Measurements from ENCODE around the gene NSF.
"Not testable (repeated sequence)": the region's sequence is repeated elsewhere in the genome, so short reads cannot be mapped to it uniquely, and the experiment has no call there.

NSF gene

GRCh38 chr17:46627452-46627851, 37.0 kb downstream of the NSF start:
- DNase-seq; intact Hi-C loops (cut with DNase I): not testable (repeated sequence)

- intact Hi-C loops (cut with DNase I); DNase-seq: not testable (repeated sequence)
These were observed 38.4 kb downstream of the NSF start for GRCh38 chr17:46628753-46629436.

- intact Hi-C loops (cut with DNase I); DNase-seq: not testable (repeated sequence)
These were observed 41.7 kb downstream of the NSF start for GRCh38 chr17:46632146-46632545.

- intact Hi-C loops (cut with DNase I); DNase-seq: not testable (repeated sequence)
These were observed 44.4 kb downstream of the NSF start for GRCh38 chr17:46634844-46635243.

- DNase-seq; intact Hi-C loops (cut with DNase I): not testable (repeated sequence)
These were observed 51.6 kb downstream of the NSF start for GRCh38 chr17:46641861-46642656.

- intact Hi-C loops (cut with DNase I); DNase-seq: not testable (repeated sequence)
These were observed 56.8 kb downstream of the NSF start for GRCh38 chr17:46647251-46647650.

- not testable (repeated sequence) for DNase-seq
These were observed 57.3 kb downstream of the NSF start for GRCh38 chr17:46647688-46648278.

GRCh38 chr17:46649246-46649645, 58.8 kb downstream of the NSF start:
- intact Hi-C loops (cut with DNase I): not testable (repeated sequence)
- DNase-seq: peak in 3 of 10 donors; percentile 9 to 44 (median 11)

More at GRCh38 chr17:46647688-46648278, 57.3 kb downstream of the NSF start:
- intact Hi-C loops (cut with DNase I): not testable (repeated sequence)

- intact Hi-C loops (cut with DNase I); DNase-seq: not testable (repeated sequence)
These were observed 61.7 kb downstream of the NSF start for GRCh38 chr17:46652024-46652643.

- intact Hi-C loops (cut with DNase I); DNase-seq: not testable (repeated sequence)
These were observed 67.8 kb downstream of the NSF start for GRCh38 chr17:46658235-46658634.

- intact Hi-C loops (cut with DNase I); DNase-seq: not testable (repeated sequence)
These were observed 69.2 kb downstream of the NSF start for GRCh38 chr17:46659702-46660101.

- DNase-seq; intact Hi-C loops (cut with DNase I): not testable (repeated sequence)
These were observed 72.7 kb downstream of the NSF start for GRCh38 chr17:46663123-46663522.

GRCh38 chr17:46663552-46663951, 73.1 kb downstream of the NSF start:
- intact Hi-C loops (cut with DNase I); DNase-seq: not testable (repeated sequence)

- intact Hi-C loops (cut with DNase I): not testable (repeated sequence)
These were observed 75.5 kb downstream of the NSF start for GRCh38 chr17:46665969-46666368.

GRCh38 chr17:46670789-46671188, 80.3 kb downstream of the NSF start:
- DNase-seq; intact Hi-C loops (cut with DNase I): not testable (repeated sequence)

More at GRCh38 chr17:46665969-46666368, 75.5 kb downstream of the NSF start:
- DNase-seq: peak in 1 of 10 donors; percentile 18

GRCh38 chr17:46672777-46673176, 82.3 kb downstream of the NSF start:
- intact Hi-C loops (cut with DNase I); DNase-seq: not testable (repeated sequence)

GRCh38 chr17:46677819-46678218, 87.3 kb downstream of the NSF start:
- intact Hi-C loops (cut with DNase I); DNase-seq: not testable (repeated sequence)

GRCh38 chr17:46683653-46684052, 93.2 kb downstream of the NSF start:
- DNase-seq; intact Hi-C loops (cut with DNase I): not testable (repeated sequence)

- DNase-seq: peak in 2 of 10 donors; percentile 37 to 43
- intact Hi-C loops (cut with DNase I): not testable (repeated sequence)
These were observed 94.8 kb downstream of the NSF start for GRCh38 chr17:46685284-46685683.

GRCh38 chr17:46692196-46692595, 101.7 kb downstream of the NSF start:
- DNase-seq; intact Hi-C loops (cut with DNase I): not testable (repeated sequence)

All from posterior cingulate gyrus (tissue), 11 donors.